ENCODE data around the gene MAPRE3.

DNA sequence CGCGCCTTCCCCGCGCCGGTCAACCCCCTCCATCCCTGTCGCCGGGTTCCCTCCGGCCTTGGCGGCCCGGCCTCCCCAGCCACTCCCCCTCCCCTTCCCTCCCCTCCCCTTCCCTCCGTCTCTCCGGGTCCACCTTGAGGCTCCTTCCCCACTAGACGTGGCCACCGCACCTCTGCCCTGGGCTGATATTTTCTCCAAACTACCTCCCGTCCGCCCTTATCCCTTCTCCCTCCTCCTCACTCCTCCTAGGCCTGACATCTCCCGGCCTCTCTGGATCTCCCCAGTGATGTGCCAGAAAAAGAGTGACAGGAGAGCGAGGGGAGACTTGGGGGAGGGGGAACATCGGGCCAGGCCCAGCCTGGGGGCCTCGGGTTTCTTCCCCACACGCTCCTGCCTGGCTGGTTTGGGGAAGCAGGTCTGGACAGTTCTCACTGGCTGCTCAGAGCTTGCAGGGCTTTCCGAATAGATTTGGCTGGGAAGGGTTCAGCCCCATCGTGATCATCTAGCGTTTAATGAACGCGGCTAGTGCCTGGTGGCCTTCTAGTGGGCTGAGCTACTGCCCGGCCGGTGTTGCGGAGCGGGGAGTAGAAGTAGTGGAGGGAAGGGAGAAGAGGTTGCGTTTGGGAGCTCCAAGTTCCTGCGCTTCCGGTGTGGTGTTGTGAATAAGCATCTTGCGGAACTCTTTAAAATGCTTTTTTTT, 641 bp downstream of the MAPRE3 start:
- TF ChIP-seq, protein P1, sequence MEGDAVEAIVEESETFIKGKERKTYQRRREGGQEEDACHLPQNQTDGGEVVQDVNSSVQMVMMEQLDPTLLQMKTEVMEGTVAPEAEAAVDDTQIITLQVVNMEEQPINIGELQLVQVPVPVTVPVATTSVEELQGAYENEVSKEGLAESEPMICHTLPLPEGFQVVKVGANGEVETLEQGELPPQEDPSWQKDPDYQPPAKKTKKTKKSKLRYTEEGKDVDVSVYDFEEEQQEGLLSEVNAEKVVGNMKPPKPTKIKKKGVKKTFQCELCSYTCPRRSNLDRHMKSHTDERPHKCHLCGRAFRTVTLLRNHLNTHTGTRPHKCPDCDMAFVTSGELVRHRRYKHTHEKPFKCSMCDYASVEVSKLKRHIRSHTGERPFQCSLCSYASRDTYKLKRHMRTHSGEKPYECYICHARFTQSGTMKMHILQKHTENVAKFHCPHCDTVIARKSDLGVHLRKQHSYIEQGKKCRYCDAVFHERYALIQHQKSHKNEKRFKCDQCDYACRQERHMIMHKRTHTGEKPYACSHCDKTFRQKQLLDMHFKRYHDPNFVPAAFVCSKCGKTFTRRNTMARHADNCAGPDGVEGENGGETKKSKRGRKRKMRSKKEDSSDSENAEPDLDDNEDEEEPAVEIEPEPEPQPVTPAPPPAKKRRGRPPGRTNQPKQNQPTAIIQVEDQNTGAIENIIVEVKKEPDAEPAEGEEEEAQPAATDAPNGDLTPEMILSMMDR (IDR thresholded peaks at IDR 0.05), result no peak
- TF ChIP-seq POLR2A (IDR thresholded peaks at IDR 0.05), result no peak
